HCT116 (cell line): Measurements from ENCODE around the gene BICDL2. TPM values are rescaled to one million over a fixed set of nuclear protein-coding genes. Genes with fewer than 3 reads are reported as not detected.

ENCODE experiments used
- ATAC-seq: fragments of 200-7000 bp; cut with Tn5 transposase; 2 replicates; pipeline ENCODE4 v1.9.1; 2020; ENCODE audit warnings: mild to moderate bottlenecking, moderate library complexity
- BruUV-seq: library from RNA; stranded (reverse); fragments of 400-500 nt; replicated peaks from 2 replicates; lab custom pipeline; 2021; lab: Mats Ljungman, UMichigan
- CTCF ChIA-PET: fragments of 300-600 bp; sonication (Branson Sonifier 250); formaldehyde crosslinking; loops from one replicate; lab custom pipeline; 2021; ENCODE audit warnings: antibody characterized with exemption; lab: Charles Lee
- POLR2A ChIA-PET: fragments of 300-600, 350-600 bp; sonication (Branson Sonifier 250); formaldehyde crosslinking; loops from one replicate; lab custom pipeline; 2021; ENCODE audit warnings: antibody characterized with exemption; lab: Charles Lee
- RAD21 ChIA-PET, 2 experiments: fragments of 300-600 bp; sonication (Branson Sonifier 250); formaldehyde crosslinking; loops; one replicate each; lab custom pipeline; 2023; ENCODE audit warnings: low total read pairs in 2 of 2; ENCODE audit not compliant: uncharacterized antibody in 2 of 2, unreplicated experiment in 2 of 2, low non-redundant PET in 1 of 2; lab: Charles Lee
- DNase-seq: peaks from one replicate; pipeline ENCODE4 v3.0.0-alpha.2; 2010; ENCODE audit warnings: low read depth, low spot score
- H2AFZ ChIP-seq: fragments of 200-600 bp; shearing (Covaris generic), sonication (generic); 2 replicates; pipeline ENCODE4 v1.6.1; 2017; ENCODE audit warnings: low read depth, mixed run types, mixed read lengths, antibody characterized with exemption, low read length; ENCODE audit not compliant: poor library complexity, severe bottlenecking
- H3K27ac ChIP-seq: 2 replicates; pipeline ENCODE4 v1.5.1; 2012; ENCODE audit warnings: low read depth, low read length
- H3K27me3 ChIP-seq: fragments of 200-600 bp; sonication (generic); 2 replicates; pipeline ENCODE4 v1.6.1; 2016; ENCODE audit warnings: mixed run types, low read length, mixed read lengths; ENCODE audit not compliant: insufficient read depth
- H3K36me3 ChIP-seq, 2 experiments: fragments of 200-500 bp in 1 of 2; fragments of 200-600 bp in 1 of 2; sonication (Bioruptor generic) in 1 of 2; sonication (generic) in 1 of 2; 2 replicates each; pipeline versions ENCODE4 v1.5.1 to v1.6.1; 2014 to 2016; ENCODE audit warnings: low read length in 2 of 2, inconsistent platforms in 1 of 2, mixed read lengths in 1 of 2, mixed run types in 1 of 2; ENCODE audit not compliant: insufficient read depth in 2 of 2, control insufficient read depth in 1 of 2
- H3K4me1 ChIP-seq, 2 experiments: fragments of 200-600 bp in 1 of 2; sonication (generic) in 1 of 2; 2 replicates each; pipeline versions ENCODE4 v1.5.1 to v1.6.1; 2012 to 2017; ENCODE audit warnings: low read length in 2 of 2, inconsistent platforms in 1 of 2, mild to moderate bottlenecking in 1 of 2, mixed read lengths in 1 of 2, mixed run types in 1 of 2, moderate library complexity in 1 of 2; ENCODE audit not compliant: insufficient read depth in 2 of 2, control insufficient read depth in 1 of 2
- H3K4me2 ChIP-seq: fragments of 200-600 bp; sonication (generic); 2 replicates; pipeline ENCODE4 v1.6.1; 2017; ENCODE audit warnings: mixed run types, low read length, mixed read lengths
- H3K4me3 ChIP-seq, 2 experiments: fragments of 200-600 bp in 1 of 2; sonication (generic) in 1 of 2; replicated peaks in 1 of 2; 2 replicates each; pipeline ENCODE4 v1.5.1; 2011 to 2016; ENCODE audit warnings: low read length in 2 of 2, control low read depth in 1 of 2, low read depth in 1 of 2, mild to moderate bottlenecking in 1 of 2, mixed read lengths in 1 of 2, mixed run types in 1 of 2
- H3K79me2 ChIP-seq: fragments of 200-600 bp; sonication (generic); 2 replicates; pipeline ENCODE4 v1.6.1; 2017; ENCODE audit warnings: mild to moderate bottlenecking, mixed run types, low read length, moderate library complexity, mixed read lengths; ENCODE audit not compliant: insufficient read depth
- H3K9ac ChIP-seq: fragments of 200-600 bp; sonication (generic); 2 replicates; pipeline ENCODE4 v1.6.1; 2016; ENCODE audit warnings: low read length, mixed read lengths
- H3K9me2 ChIP-seq: fragments of 200-600 bp; sonication (generic), shearing (Covaris generic); 2 replicates; pipeline ENCODE4 v1.6.1; 2017; ENCODE audit warnings: mixed run types, mild to moderate bottlenecking, moderate library complexity; ENCODE audit not compliant: insufficient read depth
- H3K9me3 ChIP-seq, 2 experiments: fragments of 200-500 bp in 1 of 2; fragments of 200-600 bp in 1 of 2; sonication (Bioruptor generic) in 1 of 2; sonication (generic) in 1 of 2; 2 replicates each; pipeline ENCODE4 v1.6.1; 2014 to 2017; ENCODE audit warnings: low read length in 2 of 2, mixed read lengths in 2 of 2, inconsistent platforms in 1 of 2, low read depth in 1 of 2, mild to moderate bottlenecking in 1 of 2, mixed run types in 1 of 2, moderate library complexity in 1 of 2; ENCODE audit not compliant: control insufficient read depth in 1 of 2, insufficient read depth in 1 of 2
- H4K20me1 ChIP-seq: fragments of 200-600 bp; sonication (generic), shearing (Covaris generic); 2 replicates; pipeline ENCODE4 v1.6.1; 2017; ENCODE audit warnings: mixed run types, mild to moderate bottlenecking, moderate library complexity; ENCODE audit not compliant: insufficient read depth
- CBX3 ChIP-seq: IDR thresholded peaks from 2 replicates; pipeline ENCODE4 v1.6.1; 2012; ENCODE audit warnings: low read depth
- EGR1 ChIP-seq: IDR thresholded peaks from 2 replicates; pipeline ENCODE4 v1.6.1; 2012; ENCODE audit warnings: low read depth
- EZH2phosphoT487 ChIP-seq: fragments of 200-600 bp; IDR thresholded peaks from 2 replicates; pipeline ENCODE4 v1.6.1; 2018; ENCODE audit warnings: antibody characterized with exemption, borderline replicate concordance
- FOSL1 ChIP-seq: IDR thresholded peaks from 2 replicates; pipeline ENCODE4 v1.6.1; 2012; ENCODE audit warnings: low read depth
- RAD21 ChIP-seq: IDR thresholded peaks from 2 replicates; pipeline ENCODE4 v1.6.1; 2012; ENCODE audit warnings: low read depth, mild to moderate bottlenecking
- SP1 ChIP-seq: IDR thresholded peaks from 2 replicates; pipeline ENCODE4 v1.6.1; 2012; ENCODE audit warnings: low read depth
- ZFX ChIP-seq: fragments of 450-650 bp; IDR thresholded peaks from 2 replicates; pipeline ENCODE4 v1.6.1; 2017
- intact Hi-C: fragments of 100-400 bp; cut with micrococcal nuclease; formaldehyde crosslinking; loops from 2 replicates; pipeline ENCODE4 v1.10.0; 2022
- total RNA-seq: library from RNA; stranded (reverse); gene quantifications from one replicate; pipeline ENCODE4 v1.2.1, GENCODE V29; 2021; ENCODE audit not compliant: unreplicated experiment
- TF ChIP-seq, protein P1 (sequence below): IDR thresholded peaks from 2 replicates; pipeline ENCODE4 v1.6.1; 2011; ENCODE audit warnings: mild to moderate bottlenecking, low read length, moderate library complexity; ENCODE audit not compliant: insufficient replicate concordance; ENCODE audit errors: extremely low read depth

Gene BICDL2
- total RNA-seq, 1 experiment from 2014 or later = 21.3 TPM

- no peak for TF ChIP-seq RAD21
- no peak for TF ChIP-seq SP1
- TF ChIP-seq ZFX = no peak
- TF ChIP-seq FOSL1 = no peak
- TF ChIP-seq, protein P1, sequence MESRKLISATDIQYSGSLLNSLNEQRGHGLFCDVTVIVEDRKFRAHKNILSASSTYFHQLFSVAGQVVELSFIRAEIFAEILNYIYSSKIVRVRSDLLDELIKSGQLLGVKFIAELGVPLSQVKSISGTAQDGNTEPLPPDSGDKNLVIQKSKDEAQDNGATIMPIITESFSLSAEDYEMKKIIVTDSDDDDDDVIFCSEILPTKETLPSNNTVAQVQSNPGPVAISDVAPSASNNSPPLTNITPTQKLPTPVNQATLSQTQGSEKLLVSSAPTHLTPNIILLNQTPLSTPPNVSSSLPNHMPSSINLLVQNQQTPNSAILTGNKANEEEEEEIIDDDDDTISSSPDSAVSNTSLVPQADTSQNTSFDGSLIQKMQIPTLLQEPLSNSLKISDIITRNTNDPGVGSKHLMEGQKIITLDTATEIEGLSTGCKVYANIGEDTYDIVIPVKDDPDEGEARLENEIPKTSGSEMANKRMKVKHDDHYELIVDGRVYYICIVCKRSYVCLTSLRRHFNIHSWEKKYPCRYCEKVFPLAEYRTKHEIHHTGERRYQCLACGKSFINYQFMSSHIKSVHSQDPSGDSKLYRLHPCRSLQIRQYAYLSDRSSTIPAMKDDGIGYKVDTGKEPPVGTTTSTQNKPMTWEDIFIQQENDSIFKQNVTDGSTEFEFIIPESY = no peak
Observed at GRCh38 chr16:3000540-3000939, 36.2 kb downstream of the BICDL2 start (continued).

DNA sequence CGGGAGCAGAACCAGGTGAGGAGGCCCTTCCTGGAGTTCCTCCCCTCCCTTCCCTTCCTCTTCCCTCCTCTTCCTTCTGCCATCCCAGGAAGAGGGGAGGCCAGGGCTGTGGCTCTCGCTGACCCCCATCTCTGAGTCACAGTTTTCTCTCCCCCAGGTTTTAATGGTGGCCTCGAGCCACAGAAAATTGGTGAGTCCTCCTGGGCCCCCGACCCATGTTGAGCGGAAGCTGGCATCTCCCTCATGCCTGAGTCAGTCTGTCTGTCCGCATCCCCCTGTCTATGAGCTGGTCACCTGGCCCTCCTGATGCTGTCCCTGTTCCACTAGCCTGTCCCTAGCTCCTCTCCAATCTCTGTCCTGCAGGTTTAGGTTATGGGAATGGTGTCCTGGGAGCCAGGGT lies 36.8 kb downstream of the BICDL2 start:
- H3K27ac ChIP-seq = no peak overlapping the region
- H3K4me3 ChIP-seq = no peak overlapping the region
- intact Hi-C loops = no loop called here
- H4K20me1 ChIP-seq = no peaks in the 10 kb centered on the region
- no peak overlapping the region for H3K4me2 ChIP-seq
- no TSS peak for BruUV-seq
- no peaks in the 10 kb centered on the region for H3K79me2 ChIP-seq
- RAD21 ChIA-PET = no interaction called here
- no peaks in the 10 kb centered on the region for H3K36me3 ChIP-seq
- no peak for TF ChIP-seq RAD21
- no peak for TF ChIP-seq CBX3
- no peak for TF ChIP-seq EGR1
- TF ChIP-seq EZH2phosphoT487 = no peak
- POLR2A ChIA-PET = interaction anchor here (0.5 to 11.4 kb wide), 2 partner anchors 11 to 22 kb away, joined by 4 to 188 read pairs; partner anchors contain the start of genes CLDN6, HCFC1R1, THOC6 and TNFRSF12A
- no peak for DNase-seq
- peaks cover 2 to 15% of the 10 kb centered on the region in 2 experiments; a peak in 3 of 4 replicates for H3K4me1 ChIP-seq
- no peak for ATAC-seq
- no peaks in the 10 kb centered on the region for H3K27me3 ChIP-seq
- no peak overlapping the region for H3K9ac ChIP-seq
- no peaks in the 10 kb centered on the region for H3K9me2 ChIP-seq
- no peaks in the 10 kb centered on the region for H3K9me3 ChIP-seq
- no peak overlapping the region for H2AFZ ChIP-seq
- CTCF ChIA-PET = no interaction called here
